ENCODE results near the gene ADCY7.

GRCh38 chr16:50273382-50273690 is 7.0 kb downstream of the ADCY7 start:
- TF ChIP-seq POLR2AphosphoS5 (IDR thresholded peaks at IDR 0.05; ENCODE audit: low read depth): no peak
- TF ChIP-seq CTCF (IDR thresholded peaks at IDR 0.05; ENCODE audit: insufficient read depth, low read length): no peak
